Nephron (organoid): ENCODE results near the gene RTN3.

Source experiments
- H3K27ac Mint-ChIP-seq, 3 experiments: 2 replicates each; pipeline ENCODE4 v1.8.0; 2020; ENCODE audit warnings: mixed read lengths in 3 of 3, mild to moderate bottlenecking in 2 of 3, moderate library complexity in 1 of 3
- H3K27me3 Mint-ChIP-seq: 2 replicates; pipeline ENCODE4 v1.8.0; 2021; ENCODE audit warnings: low read depth, mild to moderate bottlenecking, moderate library complexity, mixed read lengths
- H3K36me3 Mint-ChIP-seq: 2 replicates; pipeline ENCODE4 v1.8.0; 2020; ENCODE audit warnings: low read depth, mixed read lengths
- H3K4me1 Mint-ChIP-seq: 2 replicates; pipeline ENCODE4 v1.8.0; 2020; ENCODE audit warnings: mixed read lengths
- H3K4me3 Mint-ChIP-seq, 3 experiments: 2 replicates each; pipeline ENCODE4 v1.8.0; 2020; ENCODE audit warnings: mild to moderate bottlenecking in 3 of 3, mixed read lengths in 3 of 3, moderate library complexity in 2 of 3
- H3K9me3 Mint-ChIP-seq: 2 replicates; pipeline ENCODE4 v1.8.0; 2020; ENCODE audit warnings: mixed read lengths
- TF ChIP-seq, protein P1 (sequence below), 3 experiments: fragments of 200-600 bp; sonication (generic); IDR thresholded peaks; one replicate each; pipeline ENCODE4 v1.5.0; 2021; ENCODE audit warnings: antibody characterized with exemption in 3 of 3; ENCODE audit not compliant: unreplicated experiment in 3 of 3

RTN3 gene

DNA sequence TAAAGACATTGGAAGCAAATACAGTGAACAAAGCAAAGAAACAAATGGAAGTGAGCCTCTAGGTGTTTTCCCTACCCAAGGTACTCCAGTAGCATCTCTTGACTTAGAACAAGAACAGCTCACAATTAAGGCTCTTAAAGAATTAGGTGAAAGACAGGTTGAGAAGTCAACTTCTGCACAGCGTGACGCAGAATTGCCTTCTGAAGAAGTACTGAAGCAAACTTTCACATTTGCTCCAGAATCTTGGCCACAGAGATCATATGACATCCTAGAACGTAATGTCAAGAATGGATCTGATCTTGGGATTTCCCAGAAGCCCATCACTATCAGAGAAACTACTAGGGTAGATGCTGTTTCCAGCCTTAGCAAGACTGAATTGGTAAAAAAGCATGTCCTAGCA lies 39.3 kb downstream of the RTN3 start:
- H3K4me1 Mint-ChIP-seq, result no peaks in the 10 kb centered on the region
- H3K27me3 Mint-ChIP-seq, result no peaks in the 10 kb centered on the region
- no peaks in the 10 kb centered on the region for H3K36me3 Mint-ChIP-seq
- TF ChIP-seq, protein P1, sequence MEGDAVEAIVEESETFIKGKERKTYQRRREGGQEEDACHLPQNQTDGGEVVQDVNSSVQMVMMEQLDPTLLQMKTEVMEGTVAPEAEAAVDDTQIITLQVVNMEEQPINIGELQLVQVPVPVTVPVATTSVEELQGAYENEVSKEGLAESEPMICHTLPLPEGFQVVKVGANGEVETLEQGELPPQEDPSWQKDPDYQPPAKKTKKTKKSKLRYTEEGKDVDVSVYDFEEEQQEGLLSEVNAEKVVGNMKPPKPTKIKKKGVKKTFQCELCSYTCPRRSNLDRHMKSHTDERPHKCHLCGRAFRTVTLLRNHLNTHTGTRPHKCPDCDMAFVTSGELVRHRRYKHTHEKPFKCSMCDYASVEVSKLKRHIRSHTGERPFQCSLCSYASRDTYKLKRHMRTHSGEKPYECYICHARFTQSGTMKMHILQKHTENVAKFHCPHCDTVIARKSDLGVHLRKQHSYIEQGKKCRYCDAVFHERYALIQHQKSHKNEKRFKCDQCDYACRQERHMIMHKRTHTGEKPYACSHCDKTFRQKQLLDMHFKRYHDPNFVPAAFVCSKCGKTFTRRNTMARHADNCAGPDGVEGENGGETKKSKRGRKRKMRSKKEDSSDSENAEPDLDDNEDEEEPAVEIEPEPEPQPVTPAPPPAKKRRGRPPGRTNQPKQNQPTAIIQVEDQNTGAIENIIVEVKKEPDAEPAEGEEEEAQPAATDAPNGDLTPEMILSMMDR (IDR thresholded peaks at IDR 0.05; ENCODE audit: unreplicated experiment in 3 of 3), result no peak
- no peaks in the 10 kb centered on the region for H3K9me3 Mint-ChIP-seq
- no peak overlapping the region for H3K4me3 Mint-ChIP-seq
- H3K27ac Mint-ChIP-seq, result no peak overlapping the region

DNA sequence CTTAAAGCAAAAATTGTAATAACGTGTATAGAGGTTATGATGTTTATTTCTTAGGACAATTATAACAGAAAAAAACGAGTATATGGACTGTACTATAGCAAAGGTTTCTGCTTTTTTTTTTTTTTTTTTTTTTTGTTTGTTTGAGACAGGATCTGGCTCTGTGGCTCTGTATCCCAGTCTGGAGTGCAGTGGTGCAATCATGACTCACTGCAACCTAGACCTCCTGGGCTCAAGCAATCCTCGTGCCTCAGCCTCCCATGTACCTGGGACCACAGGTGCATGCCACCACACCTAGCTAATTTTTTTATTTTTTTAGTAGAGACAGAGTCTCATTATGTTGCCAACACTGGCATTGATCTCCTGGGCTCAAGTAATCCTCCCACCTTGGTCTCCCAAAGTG lies 48.0 kb downstream of the RTN3 start:
- H3K36me3 Mint-ChIP-seq, result no peaks in the 10 kb centered on the region
- no peaks in the 10 kb centered on the region for H3K9me3 Mint-ChIP-seq
- H3K4me3 Mint-ChIP-seq, result no peak overlapping the region
- H3K27me3 Mint-ChIP-seq, result no peaks in the 10 kb centered on the region
- H3K27ac Mint-ChIP-seq, result no peak overlapping the region
- TF ChIP-seq, protein P1 (IDR thresholded peaks at IDR 0.05; ENCODE audit: unreplicated experiment in 3 of 3), result no peak
- H3K4me1 Mint-ChIP-seq, result no peaks in the 10 kb centered on the region

DNA sequence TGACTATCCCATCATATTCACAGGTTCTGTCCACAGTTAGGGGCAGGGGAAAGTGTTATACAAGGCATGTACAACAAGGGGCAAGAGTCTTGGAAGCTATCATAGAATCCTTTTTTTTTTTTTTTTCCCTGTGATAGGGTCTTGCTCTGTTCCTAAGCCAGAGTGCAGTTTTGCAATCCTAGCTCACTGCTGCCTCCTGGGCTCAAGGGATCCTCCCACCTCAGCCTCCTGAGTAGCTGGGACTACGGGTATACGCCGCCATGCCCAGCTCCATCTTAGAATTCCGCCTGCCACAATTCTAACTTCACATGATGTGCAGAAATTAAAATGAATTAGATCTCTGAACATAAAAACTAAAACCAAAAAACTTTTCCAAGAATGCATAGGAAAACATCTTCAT lies 55.6 kb downstream of the RTN3 start:
- no peaks in the 10 kb centered on the region for H3K36me3 Mint-ChIP-seq
- TF ChIP-seq, protein P1 (IDR thresholded peaks at IDR 0.05; ENCODE audit: unreplicated experiment in 3 of 3), result no peak
- H3K27ac Mint-ChIP-seq, result no peak overlapping the region
- H3K4me3 Mint-ChIP-seq, result no peak overlapping the region
- H3K4me1 Mint-ChIP-seq, result peaks cover 5% of the 10 kb centered on the region
- no peaks in the 10 kb centered on the region for H3K9me3 Mint-ChIP-seq
- H3K27me3 Mint-ChIP-seq, result no peaks in the 10 kb centered on the region

DNA sequence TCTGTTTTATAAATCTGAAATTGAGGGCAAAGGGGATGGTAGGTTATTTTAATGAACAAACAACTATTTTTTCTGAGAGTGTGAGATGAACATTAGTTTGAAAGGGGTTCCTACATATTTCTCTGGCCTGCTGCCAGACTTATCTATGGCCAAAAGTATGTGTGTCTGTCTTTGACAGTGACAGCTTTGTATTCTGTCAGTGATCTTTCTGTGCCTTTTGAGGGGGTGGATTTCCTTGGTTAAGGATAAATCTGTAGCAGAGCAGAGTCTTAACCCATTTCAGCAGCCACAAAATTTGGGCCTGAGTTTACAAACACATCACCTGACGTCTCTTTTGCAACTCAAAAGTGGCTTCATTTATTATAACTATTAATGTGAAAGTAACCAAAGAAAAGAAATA lies 56.4 kb downstream of the RTN3 start:
- TF ChIP-seq, protein P1 (IDR thresholded peaks at IDR 0.05; ENCODE audit: unreplicated experiment in 3 of 3), result no peak
- Mint-ChIP-seq H3K27ac (no peak overlapping the region), H3K4me3 (no peak overlapping the region)

DNA sequence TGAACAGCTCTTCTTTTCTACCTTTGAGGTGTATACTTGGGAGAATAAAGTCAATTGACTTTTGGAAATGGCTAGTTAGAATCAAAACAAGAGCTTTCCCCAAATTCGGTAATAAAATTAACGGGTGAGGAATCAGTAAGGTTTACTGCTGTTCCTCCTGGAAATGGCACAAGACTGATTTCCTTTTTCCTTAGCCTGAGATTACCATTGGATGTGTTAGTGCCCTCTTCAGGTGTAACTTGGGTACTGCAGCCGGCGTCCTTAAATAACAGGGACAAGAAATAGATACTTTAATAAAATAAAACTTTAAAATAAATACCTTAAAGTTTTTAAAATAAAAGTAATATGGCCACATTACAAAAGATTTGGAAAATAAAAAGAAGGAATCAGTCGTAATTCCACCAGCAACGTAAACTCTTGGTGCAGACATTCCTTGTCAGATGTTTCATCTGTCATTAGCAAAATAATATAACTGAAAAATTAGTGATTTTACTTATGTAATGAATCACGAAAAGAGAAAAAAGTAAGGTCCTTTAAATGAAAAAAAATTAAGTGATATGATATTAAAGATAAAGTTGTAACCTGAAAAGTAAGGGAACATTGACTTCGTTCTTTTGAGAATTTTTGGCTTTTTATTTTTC lies 57.5 kb downstream of the RTN3 start:
- Mint-ChIP-seq H3K4me1 (peaks cover 5% of the 10 kb centered on the region), H3K4me3 (no peak overlapping the region), H3K9me3 (no peaks in the 10 kb centered on the region), H3K36me3 (no peaks in the 10 kb centered on the region), H3K27me3 (no peaks in the 10 kb centered on the region), H3K27ac (no peak overlapping the region)
- TF ChIP-seq, protein P1 (IDR thresholded peaks at IDR 0.05; ENCODE audit: unreplicated experiment in 3 of 3), result peak; percentile 95

More for the DNA sequence above, 56.4 kb downstream of the RTN3 start:
- H3K4me1 Mint-ChIP-seq, result peaks cover 5% of the 10 kb centered on the region
- no peaks in the 10 kb centered on the region for H3K9me3 Mint-ChIP-seq
- no peaks in the 10 kb centered on the region for H3K27me3 Mint-ChIP-seq
- H3K36me3 Mint-ChIP-seq, result no peaks in the 10 kb centered on the region
